ENCODE results near the gene EEF2.

The EEF2 gene

DNA sequence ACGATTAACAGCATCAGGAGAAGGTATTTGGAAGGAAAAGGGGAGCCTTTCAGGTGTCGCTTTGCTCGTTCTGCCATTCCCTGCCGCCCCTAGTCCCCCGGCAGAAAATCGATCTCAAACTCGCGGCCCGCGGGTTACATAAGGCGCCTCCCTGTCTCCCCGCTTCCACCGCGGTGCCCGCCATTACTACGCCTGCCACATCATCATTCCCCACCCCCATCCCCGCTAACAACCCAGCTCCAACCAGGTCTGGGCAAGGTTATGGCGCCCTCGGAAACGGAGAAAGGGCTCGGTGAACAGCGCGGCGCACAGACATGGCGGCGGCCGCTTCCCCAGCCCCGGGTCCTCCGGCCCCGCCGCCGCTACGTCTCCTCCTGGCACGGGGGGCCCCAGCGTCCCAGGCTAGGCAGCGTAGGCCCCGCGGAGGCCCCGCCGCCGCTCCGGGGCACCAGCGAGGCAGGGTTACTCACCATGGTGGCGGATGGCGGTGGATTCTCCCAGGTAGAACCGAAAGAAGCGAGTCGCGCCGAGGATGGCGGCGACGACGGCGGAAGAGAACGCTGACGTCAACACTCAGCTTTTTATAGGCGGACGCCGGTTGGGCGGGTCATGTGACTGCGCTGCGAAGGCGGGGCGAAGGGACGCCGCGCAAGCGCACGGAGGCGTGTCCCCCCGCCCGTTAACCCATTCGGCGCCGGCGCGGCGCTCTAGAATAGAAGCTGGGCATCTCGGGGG is at the start of gene EEF2:
Gene EEF2, minus strand, starts transcription at position 556 of the 735 bp plus-strand sequence. Its CDS starts 83 bp downstream, at position 473.
- TF ChIP-seq CTCF (IDR thresholded peaks at IDR 0.05; ENCODE audit: control insufficient read depth, extremely low read depth, insufficient read depth), result no peak

GRCh38 chr19:4034048-4035017 is 49.1 kb upstream of the EEF2 start:
- TF ChIP-seq CTCF (IDR thresholded peaks at IDR 0.05; ENCODE audit: control insufficient read depth, extremely low read depth, insufficient read depth), result no peak
- no peak overlapping the region for H3K4me3 ChIP-seq (ENCODE audit: low read depth, low read length)
- DNase-seq (ENCODE audit: low read depth), result no peak

More for the DNA sequence above, at the start of gene EEF2:
- peak within 1 kb of the TSS; percentile 82 for H3K4me3 ChIP-seq (ENCODE audit: low read depth, low read length)
- DNase-seq (ENCODE audit: low read depth), result no peak

- H3K4me3 ChIP-seq (ENCODE audit: low read depth, low read length), result no peak overlapping the region
- TF ChIP-seq CTCF (IDR thresholded peaks at IDR 0.05; ENCODE audit: control insufficient read depth, extremely low read depth, insufficient read depth), result no peak
- DNase-seq (ENCODE audit: low read depth), result no peak
Measured at GRCh38 chr19:4033028-4033956, 48.0 kb upstream of the EEF2 start.

DNA sequence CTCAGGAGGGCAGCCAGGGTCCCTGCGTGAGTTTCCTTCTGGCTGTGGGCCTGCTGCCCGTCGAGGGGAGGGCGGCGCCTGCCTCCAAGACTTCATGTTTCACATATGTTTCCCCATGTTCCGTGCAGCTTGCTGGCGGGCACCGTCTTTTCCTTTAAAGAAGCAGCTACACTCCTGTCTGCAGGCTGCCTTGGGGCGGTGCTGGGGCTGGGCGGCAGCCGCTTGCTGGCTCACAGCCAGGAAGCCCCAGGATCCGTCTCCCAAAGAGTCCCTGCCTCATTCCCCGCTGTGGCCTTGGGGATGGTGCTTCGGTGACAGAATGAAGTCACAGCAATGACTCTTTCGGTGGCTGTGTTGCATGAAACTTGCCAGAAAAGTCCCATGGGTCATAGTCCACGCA is 47.2 kb upstream of the EEF2 start:
- H3K4me3 ChIP-seq (ENCODE audit: low read depth, low read length), result no peak overlapping the region
- DNase-seq (ENCODE audit: low read depth), result no peak
- TF ChIP-seq CTCF (IDR thresholded peaks at IDR 0.05; ENCODE audit: control insufficient read depth, extremely low read depth, insufficient read depth), result no peak

- no peak overlapping the region for H3K4me3 ChIP-seq (ENCODE audit: low read depth, low read length)
- DNase-seq (ENCODE audit: low read depth), result no peak
- TF ChIP-seq CTCF (IDR thresholded peaks at IDR 0.05; ENCODE audit: control insufficient read depth, extremely low read depth, insufficient read depth), result no peak
Measured at GRCh38 chr19:4031420-4031819, 46.2 kb upstream of the EEF2 start.

- TF ChIP-seq CTCF (IDR thresholded peaks at IDR 0.05; ENCODE audit: control insufficient read depth, extremely low read depth, insufficient read depth), result no peak
- H3K4me3 ChIP-seq (ENCODE audit: low read depth, low read length), result no peak overlapping the region
- no peak for DNase-seq (ENCODE audit: low read depth)
Measured at GRCh38 chr19:4030981-4031380, 45.7 kb upstream of the EEF2 start.
